T-helper 2 cell treated with Interferon-gamma antibody and Interleukin-4, amounts not matched to agents 5 μg/mL and 100 μg/mL, for 36 hours (primary cell): ENCODE measurements around the gene CD300E.
A peak's percentile ranks its signal among the peaks of the same experiment; 100 is the strongest.
"Not testable (repeated sequence)": the region's sequence is repeated elsewhere in the genome, so short reads cannot be mapped to it uniquely, and the experiment has no call there.

Source experiments
- DNase-seq: peaks from one replicate; pipeline ENCODE4 v3.0.0; 2021; ENCODE audit warnings: low spot score
- H3K27ac Mint-ChIP-seq: one replicate; pipeline ENCODE4 v1.8.0; 2021; ENCODE audit warnings: mild to moderate bottlenecking, mixed read lengths
- H3K27me3 Mint-ChIP-seq: one replicate; pipeline ENCODE4 v1.8.0; 2021; ENCODE audit warnings: low read depth, mixed read lengths
- H3K36me3 Mint-ChIP-seq: one replicate; pipeline ENCODE4 v1.8.0; 2021; ENCODE audit warnings: low read depth, mixed read lengths
- H3K4me1 Mint-ChIP-seq: one replicate; pipeline ENCODE4 v1.8.0; 2021; ENCODE audit warnings: low read depth, mixed read lengths
- H3K4me3 Mint-ChIP-seq: one replicate; pipeline ENCODE4 v1.8.0; 2022; ENCODE audit warnings: mild to moderate bottlenecking, moderate library complexity, mixed read lengths
- H3K9me3 Mint-ChIP-seq: one replicate; pipeline ENCODE4 v1.8.0; 2021; ENCODE audit warnings: mixed read lengths

Gene CD300E

GRCh38 chr17:74642995-74643394, 19.5 kb upstream of the CD300E start:
- Mint-ChIP-seq H3K36me3 (no peaks in the 10 kb centered on the region), H3K4me1 (peaks cover 19% of the 10 kb centered on the region), H3K4me3 (no peak overlapping the region), H3K27me3 (peaks cover 70% of the 10 kb centered on the region), H3K9me3 (no peaks in the 10 kb centered on the region), H3K27ac (no peak overlapping the region)
- DNase-seq = no peak

- Mint-ChIP-seq H3K27me3 (peaks cover 74% of the 10 kb centered on the region), H3K27ac (no peak overlapping the region), H3K4me3 (no peak overlapping the region), H3K4me1 (peaks cover 19% of the 10 kb centered on the region), H3K9me3 (no peaks in the 10 kb centered on the region), H3K36me3 (no peaks in the 10 kb centered on the region)
- no peak for DNase-seq
Observed at GRCh38 chr17:74642556-74642955, 19.0 kb upstream of the CD300E start.

GRCh38 chr17:74641958-74642298, 18.4 kb upstream of the CD300E start:
- DNase-seq = no peak
- no peaks in the 10 kb centered on the region for H3K36me3 Mint-ChIP-seq
- no peak overlapping the region for H3K27ac Mint-ChIP-seq
- H3K27me3 Mint-ChIP-seq = peaks cover 78% of the 10 kb centered on the region
- H3K4me3 Mint-ChIP-seq = no peak overlapping the region
- H3K4me1 Mint-ChIP-seq = peaks cover 19% of the 10 kb centered on the region
- no peaks in the 10 kb centered on the region for H3K9me3 Mint-ChIP-seq

- H3K4me3 Mint-ChIP-seq = no peak overlapping the region
- no peaks in the 10 kb centered on the region for H3K9me3 Mint-ChIP-seq
- H3K27me3 Mint-ChIP-seq = peaks cover 78% of the 10 kb centered on the region
- peaks cover 19% of the 10 kb centered on the region for H3K4me1 Mint-ChIP-seq
- DNase-seq = no peak
- no peak overlapping the region for H3K27ac Mint-ChIP-seq
- H3K36me3 Mint-ChIP-seq = no peaks in the 10 kb centered on the region
Observed at GRCh38 chr17:74641224-74641957, 17.9 kb upstream of the CD300E start.

GRCh38 chr17:74639704-74640151, 16.2 kb upstream of the CD300E start:
- Mint-ChIP-seq H3K36me3 (no peaks in the 10 kb centered on the region), H3K27me3 (peaks cover 83% of the 10 kb centered on the region), H3K4me1 (peaks cover 19% of the 10 kb centered on the region), H3K27ac (no peak overlapping the region), H3K9me3 (no peaks in the 10 kb centered on the region), H3K4me3 (peak overlapping the region; percentile 48)
- no peak for DNase-seq

GRCh38 chr17:74637926-74638325, 14.4 kb upstream of the CD300E start:
- peaks cover 19% of the 10 kb centered on the region for H3K4me1 Mint-ChIP-seq
- no peak overlapping the region for H3K4me3 Mint-ChIP-seq
- H3K36me3 Mint-ChIP-seq = no peaks in the 10 kb centered on the region
- no peaks in the 10 kb centered on the region for H3K9me3 Mint-ChIP-seq
- H3K27ac Mint-ChIP-seq = no peak overlapping the region
- H3K27me3 Mint-ChIP-seq = peaks cover 72% of the 10 kb centered on the region
- DNase-seq = no peak

GRCh38 chr17:74637265-74637664, 13.7 kb upstream of the CD300E start:
- Mint-ChIP-seq H3K27me3 (peaks cover 71% of the 10 kb centered on the region), H3K36me3 (no peaks in the 10 kb centered on the region)

GRCh38 chr17:74636541-74637085, 13.1 kb upstream of the CD300E start:
- H3K4me1 Mint-ChIP-seq = peaks cover 24% of the 10 kb centered on the region
- H3K4me3 Mint-ChIP-seq, DNase-seq, H3K27ac Mint-ChIP-seq, H3K36me3 Mint-ChIP-seq, H3K9me3 Mint-ChIP-seq: not testable (repeated sequence)
- H3K27me3 Mint-ChIP-seq = peaks cover 72% of the 10 kb centered on the region

More at GRCh38 chr17:74637265-74637664, 13.7 kb upstream of the CD300E start:
- Mint-ChIP-seq H3K27ac (no peak overlapping the region), H3K9me3 (no peaks in the 10 kb centered on the region), H3K4me1 (peaks cover 20% of the 10 kb centered on the region), H3K4me3 (no peak overlapping the region)
- no peak for DNase-seq

GRCh38 chr17:74635418-74635817, 11.9 kb upstream of the CD300E start:
- peaks cover 68% of the 10 kb centered on the region for H3K27me3 Mint-ChIP-seq
- H3K4me3 Mint-ChIP-seq = no peak overlapping the region
- no peaks in the 10 kb centered on the region for H3K36me3 Mint-ChIP-seq
- no peaks in the 10 kb centered on the region for H3K9me3 Mint-ChIP-seq
- DNase-seq = no peak
- H3K27ac Mint-ChIP-seq = no peak overlapping the region
- peaks cover 19% of the 10 kb centered on the region for H3K4me1 Mint-ChIP-seq

GRCh38 chr17:74633326-74633725, 9.8 kb upstream of the CD300E start:
- Mint-ChIP-seq H3K27me3 (peaks cover 60% of the 10 kb centered on the region), H3K9me3 (no peaks in the 10 kb centered on the region), H3K4me3 (no peak overlapping the region), H3K36me3 (no peaks in the 10 kb centered on the region), H3K4me1 (peaks cover 7% of the 10 kb centered on the region), H3K27ac (no peak overlapping the region)
- no peak for DNase-seq

- DNase-seq = no peak
- H3K36me3 Mint-ChIP-seq = no peaks in the 10 kb centered on the region
- H3K4me1 Mint-ChIP-seq = peaks cover 7% of the 10 kb centered on the region
- no peak overlapping the region for H3K4me3 Mint-ChIP-seq
- no peak overlapping the region for H3K27ac Mint-ChIP-seq
- H3K9me3 Mint-ChIP-seq = no peaks in the 10 kb centered on the region
- peaks cover 57% of the 10 kb centered on the region for H3K27me3 Mint-ChIP-seq
Observed at GRCh38 chr17:74632617-74633016, 9.1 kb upstream of the CD300E start.

- no peaks in the 10 kb centered on the region for H3K36me3 Mint-ChIP-seq
- DNase-seq = no peak
- no peak overlapping the region for H3K27ac Mint-ChIP-seq
- H3K27me3 Mint-ChIP-seq = peaks cover 57% of the 10 kb centered on the region
- H3K4me3 Mint-ChIP-seq = no peak overlapping the region
- peaks cover 7% of the 10 kb centered on the region for H3K4me1 Mint-ChIP-seq
- peaks cover 3% of the 10 kb centered on the region for H3K9me3 Mint-ChIP-seq
Observed at GRCh38 chr17:74631468-74632450, 8.2 kb upstream of the CD300E start.

- not testable (repeated sequence) for H3K4me1 Mint-ChIP-seq, H3K36me3 Mint-ChIP-seq, H3K4me3 Mint-ChIP-seq, DNase-seq, H3K9me3 Mint-ChIP-seq, H3K27ac Mint-ChIP-seq
- peaks cover 49% of the 10 kb centered on the region for H3K27me3 Mint-ChIP-seq
Observed at GRCh38 chr17:74630251-74630650, 6.7 kb upstream of the CD300E start.

- H3K27ac Mint-ChIP-seq = no peak overlapping the region
- H3K4me1 Mint-ChIP-seq = no peaks in the 10 kb centered on the region
- peaks cover 5% of the 10 kb centered on the region for H3K9me3 Mint-ChIP-seq
- H3K4me3 Mint-ChIP-seq = no peak overlapping the region
- no peak for DNase-seq
- no peaks in the 10 kb centered on the region for H3K36me3 Mint-ChIP-seq
- H3K27me3 Mint-ChIP-seq = peaks cover 57% of the 10 kb centered on the region
Observed at GRCh38 chr17:74625661-74626060, 2.1 kb upstream of the CD300E start.
